ENCODE measurements around the gene PGAP6.
"Not testable (repeated sequence)": the region's sequence is repeated elsewhere in the genome, so short reads cannot be mapped to it uniquely, and the experiment has no call there.

PGAP6 gene

GRCh38 chr16:400061-400591 is 18.3 kb upstream of the PGAP6 start:
- DNase-seq, result no peak

- DNase-seq, result no peak
Observed at GRCh38 chr16:399340-400019, 17.7 kb upstream of the PGAP6 start.

- no peak for DNase-seq
Observed at GRCh38 chr16:398561-399339, 17.0 kb upstream of the PGAP6 start.

GRCh38 chr16:397736-398332 is 16.1 kb upstream of the PGAP6 start:
- DNase-seq, result no peak

- peak; percentile 44 for DNase-seq
Observed at GRCh38 chr16:397135-397661, 15.4 kb upstream of the PGAP6 start, which contains the start of gene NME4. Gene NME4 (plus strand): TSS chr16:397199. CDS start chr16:397223, 24 bp downstream.

GRCh38 chr16:396605-397004 is 14.8 kb upstream of the PGAP6 start:
- peak; percentile 48 for DNase-seq

- no peak for DNase-seq
Observed at GRCh38 chr16:396199-396598, 14.4 kb upstream of the PGAP6 start.

GRCh38 chr16:392450-393030 is 10.8 kb upstream of the PGAP6 start:
- DNase-seq, result no peak

GRCh38 chr16:391885-392335 is 10.1 kb upstream of the PGAP6 start:
- DNase-seq, result peak; percentile 72

GRCh38 chr16:389352-389751 is 7.6 kb upstream of the PGAP6 start:
- no peak for DNase-seq

- not testable (repeated sequence) for DNase-seq
Observed at GRCh38 chr16:387761-388666, 6.2 kb upstream of the PGAP6 start.

- no peak for DNase-seq
Observed at GRCh38 chr16:386641-387156, 4.9 kb upstream of the PGAP6 start.

- no peak for DNase-seq
Observed at GRCh38 chr16:383326-384051, 1.7 kb upstream of the PGAP6 start.

- DNase-seq, result no peak
Observed at GRCh38 chr16:381012-381788, 578 bp downstream of the PGAP6 start.

GRCh38 chr16:380762-381011 is 1.1 kb downstream of the PGAP6 start:
- no peak for DNase-seq

- no peak for DNase-seq
Observed at GRCh38 chr16:379961-380761, 1.6 kb downstream of the PGAP6 start.

- no peak for DNase-seq
Observed at GRCh38 chr16:379183-379960, 2.4 kb downstream of the PGAP6 start.

GRCh38 chr16:378821-379182 is 3.0 kb downstream of the PGAP6 start:
- no peak for DNase-seq

Data from GDM1 (cell line).